H1 (cell line): ENCODE results near the gene CHST11. TPM values are rescaled to one million over a fixed set of nuclear protein-coding genes. Genes with fewer than 3 reads are reported as not detected.

Experiments
- CEBPB ChIP-seq: IDR thresholded peaks from 2 replicates; pipeline ENCODE4 v1.6.1; 2012; ENCODE audit warnings: low read depth, low read length
- CHD1 ChIP-seq: IDR thresholded peaks from 2 replicates; pipeline ENCODE4 v1.6.1; 2012; ENCODE audit warnings: low read depth, low read length, improper control_type of control experiment
- POU5F1 ChIP-seq: IDR thresholded peaks from 2 replicates; pipeline ENCODE4 v1.6.1; 2011; ENCODE audit warnings: low read depth, mild to moderate bottlenecking, low read length, moderate library complexity
- RBBP5 ChIP-seq: IDR thresholded peaks from 2 replicates; pipeline ENCODE4 v1.7.1; 2012; ENCODE audit warnings: low read depth, mild to moderate bottlenecking, inconsistent platforms, low read length, moderate library complexity, borderline replicate concordance
- SAP30 ChIP-seq: fragments of 300-600 bp; sonication (generic); IDR thresholded peaks from 2 replicates; pipeline ENCODE4 v1.7.1; 2012; ENCODE audit warnings: low read length, moderate library complexity, mild to moderate bottlenecking, inconsistent platforms; ENCODE audit not compliant: insufficient read depth, insufficient replicate concordance
- SP2 ChIP-seq: IDR thresholded peaks from 2 replicates; pipeline ENCODE4 v1.6.1; 2012; ENCODE audit warnings: mild to moderate bottlenecking, low read length, inconsistent platforms
- SP4 ChIP-seq: IDR thresholded peaks from 2 replicates; pipeline ENCODE4 v1.6.1; 2012; ENCODE audit warnings: low read length, inconsistent platforms
- TAF1 ChIP-seq: IDR thresholded peaks from 2 replicates; pipeline ENCODE4 v1.6.1; 2011; ENCODE audit warnings: mild to moderate bottlenecking, low read depth, low read length
- polyA plus RNA-seq, 7 experiments: library from polyadenylated mRNA; depleted of rRNA in 3 of 7; stranded (reverse) in 5 of 7; unstranded in 2 of 7; fragments of >200 nt in 5 of 7; fragments of 200-250 nt in 2 of 7; gene quantifications; 1 replicate in 5 of 7; 2 replicates in 1 of 7; 4 replicates in 1 of 7; pipeline versions ENCODE4 v1.2.1 to v1.2.3, GENCODE V29; 2011 to 2013; ENCODE audit warnings: missing spikeins in 2 of 7, mixed read lengths in 2 of 7
- total RNA-seq: library from RNA; stranded (reverse); fragmentation: NEBNext Ultra II Directional; extraction: Animal tissue kit (Norgen Biotek cat#: 25700); gene quantifications from 2 replicates; pipeline ENCODE4 v1.2.1, GENCODE V29; 2021
- TF ChIP-seq, protein P1 (sequence below): fragments of 300-600 bp; sonication (generic); IDR thresholded peaks from 2 replicates; pipeline ENCODE4 v1.7.1; 2012; ENCODE audit warnings: low read length, moderate library complexity, mild to moderate bottlenecking, inconsistent platforms; ENCODE audit not compliant: insufficient replicate concordance
- TF ChIP-seq, protein P2 (sequence below): IDR thresholded peaks from 2 replicates; pipeline ENCODE4 v1.6.1; 2011; ENCODE audit warnings: low read length, improper control_type of control experiment

The CHST11 gene
- total and polyA plus RNA-seq, 2 of the 8 experiments (the other 6 are each of a cell fraction or from before 2014, with no cell fraction given): 14.4 to 20.8 TPM

DNA sequence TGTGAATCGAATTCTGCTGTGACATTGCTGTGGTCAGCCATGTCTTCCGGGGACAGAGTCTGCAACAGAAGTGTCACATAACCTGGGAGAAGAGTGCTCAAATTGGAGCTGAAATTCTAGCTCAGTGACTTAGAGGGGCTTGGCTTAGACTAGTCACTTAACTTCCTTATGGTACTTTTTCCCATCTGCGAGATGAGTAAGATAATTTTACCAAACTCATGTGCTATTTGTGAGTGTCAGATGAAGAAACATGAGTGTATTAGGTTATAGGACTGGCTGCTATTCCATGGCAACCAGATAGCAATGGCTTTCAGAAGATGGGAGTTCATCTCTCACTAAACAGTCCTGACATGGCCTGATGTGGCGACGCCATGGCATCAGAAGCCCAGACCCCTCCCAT lies 104.1 kb downstream of the CHST11 start (continued):
- TF ChIP-seq, protein P1, sequence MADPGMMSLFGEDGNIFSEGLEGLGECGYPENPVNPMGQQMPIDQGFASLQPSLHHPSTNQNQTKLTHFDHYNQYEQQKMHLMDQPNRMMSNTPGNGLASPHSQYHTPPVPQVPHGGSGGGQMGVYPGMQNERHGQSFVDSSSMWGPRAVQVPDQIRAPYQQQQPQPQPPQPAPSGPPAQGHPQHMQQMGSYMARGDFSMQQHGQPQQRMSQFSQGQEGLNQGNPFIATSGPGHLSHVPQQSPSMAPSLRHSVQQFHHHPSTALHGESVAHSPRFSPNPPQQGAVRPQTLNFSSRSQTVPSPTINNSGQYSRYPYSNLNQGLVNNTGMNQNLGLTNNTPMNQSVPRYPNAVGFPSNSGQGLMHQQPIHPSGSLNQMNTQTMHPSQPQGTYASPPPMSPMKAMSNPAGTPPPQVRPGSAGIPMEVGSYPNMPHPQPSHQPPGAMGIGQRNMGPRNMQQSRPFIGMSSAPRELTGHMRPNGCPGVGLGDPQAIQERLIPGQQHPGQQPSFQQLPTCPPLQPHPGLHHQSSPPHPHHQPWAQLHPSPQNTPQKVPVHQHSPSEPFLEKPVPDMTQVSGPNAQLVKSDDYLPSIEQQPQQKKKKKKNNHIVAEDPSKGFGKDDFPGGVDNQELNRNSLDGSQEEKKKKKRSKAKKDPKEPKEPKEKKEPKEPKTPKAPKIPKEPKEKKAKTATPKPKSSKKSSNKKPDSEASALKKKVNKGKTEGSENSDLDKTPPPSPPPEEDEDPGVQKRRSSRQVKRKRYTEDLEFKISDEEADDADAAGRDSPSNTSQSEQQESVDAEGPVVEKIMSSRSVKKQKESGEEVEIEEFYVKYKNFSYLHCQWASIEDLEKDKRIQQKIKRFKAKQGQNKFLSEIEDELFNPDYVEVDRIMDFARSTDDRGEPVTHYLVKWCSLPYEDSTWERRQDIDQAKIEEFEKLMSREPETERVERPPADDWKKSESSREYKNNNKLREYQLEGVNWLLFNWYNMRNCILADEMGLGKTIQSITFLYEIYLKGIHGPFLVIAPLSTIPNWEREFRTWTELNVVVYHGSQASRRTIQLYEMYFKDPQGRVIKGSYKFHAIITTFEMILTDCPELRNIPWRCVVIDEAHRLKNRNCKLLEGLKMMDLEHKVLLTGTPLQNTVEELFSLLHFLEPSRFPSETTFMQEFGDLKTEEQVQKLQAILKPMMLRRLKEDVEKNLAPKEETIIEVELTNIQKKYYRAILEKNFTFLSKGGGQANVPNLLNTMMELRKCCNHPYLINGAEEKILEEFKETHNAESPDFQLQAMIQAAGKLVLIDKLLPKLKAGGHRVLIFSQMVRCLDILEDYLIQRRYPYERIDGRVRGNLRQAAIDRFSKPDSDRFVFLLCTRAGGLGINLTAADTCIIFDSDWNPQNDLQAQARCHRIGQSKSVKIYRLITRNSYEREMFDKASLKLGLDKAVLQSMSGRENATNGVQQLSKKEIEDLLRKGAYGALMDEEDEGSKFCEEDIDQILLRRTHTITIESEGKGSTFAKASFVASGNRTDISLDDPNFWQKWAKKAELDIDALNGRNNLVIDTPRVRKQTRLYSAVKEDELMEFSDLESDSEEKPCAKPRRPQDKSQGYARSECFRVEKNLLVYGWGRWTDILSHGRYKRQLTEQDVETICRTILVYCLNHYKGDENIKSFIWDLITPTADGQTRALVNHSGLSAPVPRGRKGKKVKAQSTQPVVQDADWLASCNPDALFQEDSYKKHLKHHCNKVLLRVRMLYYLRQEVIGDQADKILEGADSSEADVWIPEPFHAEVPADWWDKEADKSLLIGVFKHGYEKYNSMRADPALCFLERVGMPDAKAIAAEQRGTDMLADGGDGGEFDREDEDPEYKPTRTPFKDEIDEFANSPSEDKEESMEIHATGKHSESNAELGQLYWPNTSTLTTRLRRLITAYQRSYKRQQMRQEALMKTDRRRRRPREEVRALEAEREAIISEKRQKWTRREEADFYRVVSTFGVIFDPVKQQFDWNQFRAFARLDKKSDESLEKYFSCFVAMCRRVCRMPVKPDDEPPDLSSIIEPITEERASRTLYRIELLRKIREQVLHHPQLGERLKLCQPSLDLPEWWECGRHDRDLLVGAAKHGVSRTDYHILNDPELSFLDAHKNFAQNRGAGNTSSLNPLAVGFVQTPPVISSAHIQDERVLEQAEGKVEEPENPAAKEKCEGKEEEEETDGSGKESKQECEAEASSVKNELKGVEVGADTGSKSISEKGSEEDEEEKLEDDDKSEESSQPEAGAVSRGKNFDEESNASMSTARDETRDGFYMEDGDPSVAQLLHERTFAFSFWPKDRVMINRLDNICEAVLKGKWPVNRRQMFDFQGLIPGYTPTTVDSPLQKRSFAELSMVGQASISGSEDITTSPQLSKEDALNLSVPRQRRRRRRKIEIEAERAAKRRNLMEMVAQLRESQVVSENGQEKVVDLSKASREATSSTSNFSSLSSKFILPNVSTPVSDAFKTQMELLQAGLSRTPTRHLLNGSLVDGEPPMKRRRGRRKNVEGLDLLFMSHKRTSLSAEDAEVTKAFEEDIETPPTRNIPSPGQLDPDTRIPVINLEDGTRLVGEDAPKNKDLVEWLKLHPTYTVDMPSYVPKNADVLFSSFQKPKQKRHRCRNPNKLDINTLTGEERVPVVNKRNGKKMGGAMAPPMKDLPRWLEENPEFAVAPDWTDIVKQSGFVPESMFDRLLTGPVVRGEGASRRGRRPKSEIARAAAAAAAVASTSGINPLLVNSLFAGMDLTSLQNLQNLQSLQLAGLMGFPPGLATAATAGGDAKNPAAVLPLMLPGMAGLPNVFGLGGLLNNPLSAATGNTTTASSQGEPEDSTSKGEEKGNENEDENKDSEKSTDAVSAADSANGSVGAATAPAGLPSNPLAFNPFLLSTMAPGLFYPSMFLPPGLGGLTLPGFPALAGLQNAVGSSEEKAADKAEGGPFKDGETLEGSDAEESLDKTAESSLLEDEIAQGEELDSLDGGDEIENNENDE: no peak
- TF ChIP-seq SP4: no peak
- TF ChIP-seq, protein P2, sequence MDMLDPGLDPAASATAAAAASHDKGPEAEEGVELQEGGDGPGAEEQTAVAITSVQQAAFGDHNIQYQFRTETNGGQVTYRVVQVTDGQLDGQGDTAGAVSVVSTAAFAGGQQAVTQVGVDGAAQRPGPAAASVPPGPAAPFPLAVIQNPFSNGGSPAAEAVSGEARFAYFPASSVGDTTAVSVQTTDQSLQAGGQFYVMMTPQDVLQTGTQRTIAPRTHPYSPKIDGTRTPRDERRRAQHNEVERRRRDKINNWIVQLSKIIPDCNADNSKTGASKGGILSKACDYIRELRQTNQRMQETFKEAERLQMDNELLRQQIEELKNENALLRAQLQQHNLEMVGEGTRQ: no peak
- no peak for TF ChIP-seq SAP30
- TF ChIP-seq TAF1: no peak
- TF ChIP-seq RBBP5: no peak
- TF ChIP-seq CHD1: no peak
- no peak for TF ChIP-seq CEBPB
- no peak for TF ChIP-seq SP2
- no peak for TF ChIP-seq POU5F1
